SW480 (cell line): Measurements from ENCODE around the gene OOSP4B.
"Not testable (repeated sequence)": the region's sequence is repeated elsewhere in the genome, so short reads cannot be mapped to it uniquely, and the experiment has no call there.

ENCODE experiments used
- DNase-seq: peaks from one replicate; pipeline ENCODE4 v3.0.0-alpha.2; 2016; ENCODE audit warnings: low spot score

The OOSP4B gene

DNA sequence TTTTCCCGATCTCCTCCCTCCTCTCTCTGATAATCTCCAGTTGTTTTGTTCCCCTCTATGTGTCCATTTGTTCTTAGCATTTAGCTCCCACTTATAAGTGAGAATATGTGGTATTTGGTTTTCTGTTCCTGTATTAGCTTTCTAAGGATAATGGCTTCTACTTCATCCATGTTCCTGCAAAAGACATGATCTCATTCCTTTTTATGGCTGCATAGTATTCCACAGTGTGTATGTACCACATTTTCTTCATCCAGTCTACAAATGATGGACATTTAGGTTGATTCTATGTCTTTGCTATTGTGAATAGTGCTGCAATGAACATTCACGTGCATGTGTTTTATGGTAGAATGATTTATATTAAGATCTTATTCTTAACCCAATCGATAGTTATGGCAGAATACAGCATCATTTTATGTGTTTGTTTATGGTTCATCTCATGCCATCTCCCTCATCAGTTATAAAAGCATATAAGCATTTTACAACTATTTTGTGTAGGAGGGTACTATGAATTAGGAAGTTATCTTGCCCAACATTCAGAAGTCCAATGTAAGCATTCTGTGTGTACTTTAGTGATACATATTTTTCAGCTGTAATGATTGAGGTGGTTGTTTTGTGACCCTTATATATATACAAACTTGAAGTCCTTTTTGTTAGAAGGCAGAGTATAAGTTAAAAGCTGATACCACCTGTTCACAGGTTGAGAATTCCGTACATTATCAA, 42.7 kb downstream of the OOSP4B start:
- no peak for DNase-seq

DNA sequence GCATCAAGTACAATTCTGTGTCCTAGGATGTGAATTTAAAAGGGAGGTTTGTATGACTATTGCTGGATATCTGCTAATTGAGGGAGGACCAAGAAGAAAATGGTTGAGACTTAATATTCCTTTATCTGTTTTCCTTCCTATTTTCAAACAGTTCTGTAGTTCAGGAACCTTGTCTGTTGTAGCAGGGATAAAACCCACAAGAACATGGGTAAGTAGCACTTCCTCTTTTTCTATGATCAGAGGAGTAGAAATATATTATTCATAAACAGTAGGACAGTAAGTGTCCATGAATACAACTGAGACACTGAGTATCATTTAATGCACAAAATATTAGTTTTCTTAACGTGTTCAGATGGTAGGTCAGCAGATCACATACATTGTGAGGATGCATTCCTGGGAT, 47.1 kb downstream of the OOSP4B start:
- DNase-seq = no peak

DNA sequence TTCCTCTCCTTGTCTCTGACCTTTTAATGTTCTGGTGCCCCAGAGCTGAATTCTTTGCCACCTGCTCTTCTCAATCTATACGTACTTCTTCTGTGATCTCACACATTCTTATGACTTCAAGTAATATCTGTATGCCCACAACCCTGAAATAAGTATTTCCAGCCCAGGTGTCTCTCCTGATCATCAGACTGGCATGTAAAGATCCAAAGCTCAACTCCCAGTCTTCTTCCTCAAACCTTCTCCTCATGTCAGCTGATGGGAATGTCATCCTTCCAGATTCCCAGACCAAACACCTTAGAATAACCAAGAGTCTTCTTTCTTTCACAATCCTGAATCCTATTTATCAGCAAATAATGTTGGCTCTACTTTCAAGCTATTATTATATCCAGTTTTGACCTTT, 48.8 kb downstream of the OOSP4B start:
- DNase-seq = no peak

DNA sequence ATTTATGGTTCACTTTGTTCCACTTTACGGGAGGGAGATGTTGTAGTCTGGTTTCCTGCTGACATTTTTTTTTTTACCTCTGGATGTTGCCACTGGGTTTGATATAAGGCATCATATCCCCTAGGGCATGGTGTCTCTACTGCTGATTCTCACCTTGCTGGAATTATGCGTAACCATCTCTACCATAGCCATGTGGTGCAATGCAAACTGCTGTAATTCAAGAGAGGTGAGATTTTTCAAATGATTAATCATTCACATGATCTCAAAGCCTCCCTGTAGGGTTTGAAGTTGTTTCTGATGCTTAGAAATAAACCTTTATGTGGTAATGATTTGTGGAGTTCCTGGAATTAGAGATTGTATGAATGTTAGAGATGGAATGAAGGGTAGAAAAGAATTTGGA, 52.5 kb downstream of the OOSP4B start:
- no peak for DNase-seq

DNA sequence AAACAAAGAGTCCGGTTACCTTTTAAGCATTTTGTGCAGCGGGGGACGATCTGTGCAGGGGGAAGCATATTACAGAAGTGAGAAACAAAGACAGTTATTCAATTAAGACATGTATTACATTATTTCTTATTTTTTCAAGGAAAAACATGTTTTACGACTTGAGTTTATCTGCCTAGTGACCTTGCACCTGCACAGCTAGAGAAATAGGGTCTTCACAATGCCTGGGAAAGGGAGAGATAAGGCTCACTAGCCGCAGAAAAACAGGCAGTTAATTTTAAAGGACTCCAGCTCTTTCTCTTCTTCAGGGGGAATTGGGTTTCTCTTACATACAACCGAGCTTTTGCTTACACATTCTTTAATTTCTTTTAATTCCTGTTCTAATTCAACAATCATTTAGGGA, 54.7 kb downstream of the OOSP4B start:
- not testable (repeated sequence) for DNase-seq

DNA sequence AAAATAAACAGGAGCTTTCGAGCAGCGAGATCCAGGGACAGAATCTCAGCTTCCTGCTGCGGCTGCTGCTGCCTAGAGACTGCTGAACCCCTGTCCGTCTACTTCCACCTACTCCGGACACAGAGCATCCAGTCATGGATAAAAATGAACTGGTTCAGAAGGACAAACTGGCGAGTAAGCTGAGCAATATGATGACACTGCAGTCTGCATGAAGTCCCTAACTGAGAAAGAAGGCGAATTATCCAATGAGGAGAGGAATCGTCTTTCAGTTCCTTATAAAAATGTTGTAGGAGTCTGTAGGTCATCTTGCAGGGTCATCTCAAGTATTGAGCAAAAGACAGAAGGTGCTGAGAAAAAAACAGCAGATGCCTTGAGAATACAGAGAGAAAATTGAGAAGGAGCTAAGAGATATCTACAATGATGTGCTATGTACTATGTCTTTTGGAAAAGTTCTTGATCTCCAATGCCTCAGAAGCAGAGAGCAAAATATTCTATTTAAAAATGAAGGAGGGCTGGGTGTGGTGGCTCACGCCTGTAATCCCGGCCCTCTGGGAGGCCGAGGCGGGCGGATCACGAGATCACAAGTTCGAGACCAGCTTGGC, 60.3 kb downstream of the OOSP4B start:
- no peak for DNase-seq

DNA sequence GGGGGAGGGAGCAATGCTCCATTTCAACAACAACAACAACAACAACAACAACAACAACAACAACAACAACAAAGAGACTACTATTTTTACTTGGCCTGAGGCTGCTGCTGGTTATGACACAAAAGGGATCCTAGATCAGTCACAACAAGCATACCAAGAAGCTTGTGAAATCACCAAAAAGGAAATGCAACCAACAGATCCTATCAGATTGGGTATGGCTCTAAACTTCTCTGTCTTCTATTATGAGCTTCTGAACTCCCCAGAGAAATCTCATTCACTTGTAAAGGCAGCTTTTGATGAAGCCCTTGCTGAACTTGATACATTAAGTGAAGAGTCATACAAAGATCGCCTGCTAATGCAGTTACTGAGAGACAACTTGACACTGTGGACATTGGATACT, 61.0 kb downstream of the OOSP4B start:
- no peak for DNase-seq

DNA sequence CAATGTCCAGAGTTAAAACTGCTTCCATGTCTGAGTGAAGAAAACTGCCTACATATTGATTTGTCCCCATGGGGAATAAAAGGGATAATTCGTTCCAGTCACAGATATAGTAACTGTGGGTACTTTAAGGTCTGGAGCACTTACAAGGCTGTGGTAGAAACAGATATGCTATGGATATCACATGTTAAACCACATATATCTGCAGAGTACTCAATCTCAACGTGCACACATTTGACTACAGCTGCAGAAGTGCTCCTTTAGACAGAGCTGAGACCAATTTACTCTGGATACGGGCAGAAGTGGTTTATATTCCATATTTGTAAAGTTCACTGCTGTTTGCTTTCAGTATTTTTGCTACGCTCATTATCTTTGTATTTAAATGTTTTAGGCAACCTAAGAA, 61.8 kb downstream of the OOSP4B start:
- no peak for DNase-seq

DNA sequence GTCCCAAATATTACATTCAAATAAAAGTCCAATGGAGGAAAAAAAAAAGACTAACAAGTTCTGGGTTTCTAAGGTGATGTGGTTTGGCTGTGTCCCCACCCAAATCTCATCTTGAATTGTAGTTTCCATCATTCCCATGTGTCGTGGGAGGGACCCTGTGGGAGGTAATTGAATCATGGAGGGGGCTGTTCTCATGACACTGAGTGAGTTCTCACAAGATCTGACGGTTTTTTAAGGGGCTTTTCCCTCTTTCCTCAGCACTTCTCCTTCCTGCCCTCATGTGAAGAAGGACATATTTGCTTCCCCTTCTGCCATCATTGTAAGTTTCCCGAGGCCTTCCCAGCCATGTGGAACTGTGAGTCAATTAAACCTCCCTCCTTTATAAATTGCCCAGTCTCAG, 63.6 kb downstream of the OOSP4B start:
- DNase-seq = no peak
